NCI-H345 treated with DMSO at 0.1 percent for 48 hours (cell line): ENCODE data around the gene SNRK.

Experiments
- DNase-seq: peaks from one replicate; lab custom pipeline; 2025; ENCODE audit not compliant: unreplicated experiment; lab: John Stamatoyannopoulos, UW

Gene SNRK

DNA sequence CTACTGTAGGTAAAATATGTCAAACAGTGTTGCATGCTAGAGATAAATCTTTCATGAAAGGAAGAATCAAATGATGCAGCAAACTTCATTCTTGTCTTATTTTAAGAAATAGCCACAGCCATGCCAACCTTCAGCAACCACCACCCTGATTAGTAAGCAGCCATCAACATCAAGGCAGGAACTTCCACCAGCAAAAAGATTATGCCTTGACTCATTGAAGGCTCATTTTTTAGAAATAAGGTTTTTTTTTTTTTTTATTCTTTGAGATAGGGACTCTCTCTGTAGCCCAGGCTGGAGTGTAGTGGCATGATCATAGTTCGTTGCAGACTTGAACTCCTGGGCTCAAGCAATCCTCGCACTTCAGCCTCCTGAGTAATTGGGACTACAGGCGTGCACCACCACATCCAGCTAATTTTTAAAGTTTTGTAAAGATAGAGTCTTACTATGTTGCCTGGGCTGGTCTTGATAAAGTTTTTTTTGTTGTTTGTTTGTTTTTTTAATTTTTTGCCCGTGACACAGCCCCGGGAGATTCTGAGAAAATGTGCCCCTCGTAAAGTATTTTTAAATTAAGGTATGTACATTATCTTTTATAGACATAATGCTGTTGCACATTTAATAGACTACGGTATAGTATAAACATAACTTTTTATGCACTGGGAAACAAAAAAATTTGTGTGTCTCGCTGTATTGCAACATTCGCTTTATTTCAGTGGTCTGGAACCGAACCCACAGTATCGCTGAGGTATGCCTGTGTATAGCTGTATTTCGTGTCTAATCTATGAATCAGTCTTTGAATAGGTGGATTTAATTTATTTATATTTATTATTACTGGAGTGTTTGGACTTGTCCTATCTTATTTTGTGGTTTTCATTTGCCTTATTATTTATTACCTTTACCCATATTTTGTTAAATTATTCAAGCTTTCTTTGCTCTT, 23.3 kb downstream of the SNRK start:
- no peak for DNase-seq

DNA sequence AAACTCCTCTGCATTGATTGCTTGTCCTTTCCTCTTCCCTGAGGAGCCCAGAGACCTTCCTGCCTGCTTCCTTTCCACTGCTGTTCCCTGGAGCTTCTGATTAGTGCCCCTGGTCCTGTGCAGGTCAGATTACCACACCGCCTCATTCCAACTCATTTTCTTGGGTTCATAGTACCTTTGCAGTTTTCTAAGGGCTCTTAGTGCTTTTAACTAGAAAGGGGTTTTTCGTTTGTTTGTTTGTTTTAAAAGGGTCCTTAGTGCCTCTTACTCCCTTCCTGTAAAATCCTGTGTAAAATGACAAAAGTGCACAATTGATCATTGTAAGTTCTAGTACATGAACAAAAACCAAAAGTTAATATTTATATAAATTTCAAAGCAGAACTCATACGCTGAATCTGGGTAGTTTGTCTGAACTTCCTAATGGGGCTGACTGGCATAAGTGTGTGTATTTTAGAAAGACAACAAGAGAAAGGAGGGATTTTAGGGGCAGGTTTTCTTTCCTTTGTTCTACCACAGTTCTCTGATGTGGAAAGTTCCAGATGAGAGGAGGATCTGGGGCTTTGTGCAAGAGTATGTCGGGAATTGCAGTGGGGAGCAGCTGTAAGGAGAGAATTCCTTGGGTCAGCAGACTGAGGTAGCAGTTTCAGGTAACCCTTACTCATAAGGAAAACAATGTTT, 30.6 kb downstream of the SNRK start:
- no peak for DNase-seq

DNA sequence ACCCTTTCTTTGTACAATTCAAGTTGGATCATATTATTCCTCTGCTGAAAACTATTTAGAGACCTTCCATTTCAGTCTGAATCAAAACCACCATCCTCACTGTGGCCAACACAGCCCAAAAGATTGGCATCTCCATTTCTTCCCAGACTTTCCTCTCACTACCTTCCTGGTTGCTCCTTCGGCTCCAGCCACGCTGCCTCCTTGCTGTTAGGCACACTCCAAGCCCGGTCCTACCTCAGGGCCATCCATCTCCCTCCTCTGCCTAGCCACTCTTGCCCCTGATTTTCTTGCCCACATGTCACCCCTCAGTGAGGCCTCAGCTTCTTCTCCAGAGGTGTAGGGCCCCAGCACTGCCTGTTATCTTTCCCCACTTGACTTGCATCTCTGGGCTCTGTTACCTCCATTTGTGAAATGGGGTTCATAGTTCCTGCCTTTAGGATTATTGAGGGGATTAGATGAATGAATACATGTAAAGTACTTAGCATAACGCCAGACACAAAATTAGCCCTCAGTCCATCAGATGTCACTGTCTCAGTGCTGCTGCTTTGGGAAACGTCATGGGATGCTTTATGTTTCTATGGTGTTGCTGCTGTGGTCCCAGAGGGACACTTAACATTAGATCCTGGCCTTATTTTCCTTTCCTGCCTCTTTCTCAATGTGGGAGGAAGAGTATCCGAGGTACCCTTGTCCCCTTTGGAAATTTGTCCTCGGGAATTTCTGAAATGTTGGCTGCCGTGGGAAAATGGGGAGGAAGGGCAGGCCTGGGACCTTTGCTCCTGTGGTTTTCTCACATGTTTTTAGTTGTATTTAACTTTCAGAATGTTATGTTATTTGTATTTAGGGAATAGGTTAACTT, 31.3 kb downstream of the SNRK start:
- DNase-seq: no peak

GRCh38 chr3:43319376-43319775, 33.0 kb downstream of the SNRK start:
- no peak for DNase-seq

GRCh38 chr3:43319794-43320193, 33.5 kb downstream of the SNRK start:
- DNase-seq: no peak

DNA sequence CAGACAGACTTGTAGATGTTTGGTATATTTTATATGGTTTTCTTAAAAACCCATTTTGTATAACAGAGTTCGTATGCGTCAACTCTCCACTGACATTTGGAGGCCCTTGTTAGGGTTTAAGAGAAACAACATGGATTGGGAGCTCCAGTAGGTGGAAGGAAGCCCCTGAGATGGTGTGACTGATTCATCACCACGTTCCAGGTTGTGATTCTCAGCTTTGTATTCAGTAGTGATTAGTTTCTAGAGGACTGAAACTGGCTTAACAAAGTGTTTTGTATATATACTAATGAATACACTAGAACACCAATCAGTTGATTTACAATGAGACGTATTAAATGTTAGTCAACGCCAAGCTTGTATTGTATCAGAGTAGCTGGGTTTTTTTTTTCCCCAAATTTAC, 33.9 kb downstream of the SNRK start:
- DNase-seq: no peak

GRCh38 chr3:43323541-43323940, 37.2 kb downstream of the SNRK start:
- no peak for DNase-seq

- no peak for DNase-seq
Measured at GRCh38 chr3:43326891-43327581, 40.7 kb downstream of the SNRK start.

GRCh38 chr3:43327582-43327979, 41.2 kb downstream of the SNRK start:
- DNase-seq: no peak

GRCh38 chr3:43328653-43329052, 42.3 kb downstream of the SNRK start:
- DNase-seq: no peak

- DNase-seq: no peak
Measured at GRCh38 chr3:43330981-43331380, 44.6 kb downstream of the SNRK start.

DNA sequence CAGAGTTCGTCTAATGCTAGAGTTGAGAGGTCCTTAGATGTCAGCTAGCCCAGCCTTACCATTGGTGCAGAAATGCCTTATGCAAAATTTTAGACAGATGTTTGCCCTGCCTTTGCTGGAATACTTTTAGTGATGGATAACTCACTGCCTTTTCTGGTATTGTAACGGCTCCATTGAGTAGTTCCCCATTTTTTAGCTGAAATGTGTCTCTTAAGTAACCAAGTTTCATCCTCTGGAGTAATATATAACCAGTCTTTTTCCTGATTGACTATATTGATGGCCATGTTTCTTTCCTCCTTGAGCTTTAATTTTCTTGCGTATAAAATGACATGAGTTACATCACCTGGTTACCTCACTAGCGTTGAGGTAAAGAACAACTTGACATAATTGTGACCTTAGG, 45.0 kb downstream of the SNRK start:
- DNase-seq: no peak

- DNase-seq: no peak
Measured at GRCh38 chr3:43334976-43335375, 48.6 kb downstream of the SNRK start.

GRCh38 chr3:43335799-43336198, 49.5 kb downstream of the SNRK start:
- no peak for DNase-seq

DNA sequence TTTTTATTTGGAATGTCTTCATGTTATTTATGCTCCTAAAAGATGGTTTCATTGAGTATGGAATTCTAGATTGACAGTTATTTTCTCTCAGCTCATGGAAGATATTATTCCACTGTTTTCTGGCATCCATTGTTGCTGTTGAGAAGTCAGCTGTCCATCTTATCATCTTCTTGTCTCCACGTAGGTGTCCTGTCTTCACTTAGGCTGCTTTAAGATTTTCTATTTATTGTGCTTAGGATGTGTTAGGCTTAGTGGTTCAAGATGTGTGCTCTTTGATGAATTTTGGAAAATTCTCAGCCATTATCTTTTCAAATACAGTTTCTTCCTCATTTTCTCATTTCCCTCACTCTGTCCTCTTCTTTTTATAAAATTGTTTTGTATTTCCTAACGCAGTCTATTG, 52.0 kb downstream of the SNRK start:
- DNase-seq: no peak

DNA sequence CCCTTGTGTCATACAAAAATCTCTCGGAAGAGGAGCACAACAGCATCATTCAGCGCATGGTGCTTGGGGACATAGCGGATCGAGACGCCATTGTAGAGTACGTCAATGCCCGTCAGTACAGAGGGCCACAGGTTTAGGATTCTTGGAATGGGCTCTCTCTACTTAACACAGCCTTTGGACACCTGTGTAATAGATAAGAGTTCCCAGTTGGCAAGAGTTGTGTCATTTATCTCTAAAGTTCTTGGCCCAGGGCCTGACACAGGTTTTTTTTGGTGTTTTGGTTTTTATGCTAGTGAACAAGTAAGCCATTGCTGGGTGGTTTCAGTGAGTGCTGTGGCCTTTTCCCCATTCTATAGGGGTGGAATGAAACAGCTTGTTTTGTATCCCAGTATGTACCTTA, 54.1 kb downstream of the SNRK start:
- DNase-seq: no peak

DNA sequence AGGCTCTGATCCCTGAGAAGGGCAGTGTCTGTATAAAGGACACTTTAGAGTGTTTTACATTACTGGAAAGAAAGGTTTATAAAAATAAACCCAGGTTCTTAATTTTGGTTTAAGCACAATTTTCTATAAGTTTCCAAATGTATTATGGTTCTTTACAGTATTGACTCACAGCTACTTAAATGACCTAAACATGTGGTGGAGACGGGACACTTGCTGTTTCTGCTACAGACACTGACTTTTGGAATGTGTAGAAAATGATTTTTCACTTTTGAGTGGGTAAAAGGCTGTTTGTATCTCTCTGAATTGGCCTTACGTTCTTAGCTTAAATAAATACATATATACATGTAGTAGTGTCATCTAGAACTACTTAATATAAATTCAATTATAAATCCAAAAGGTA, 55.4 kb downstream of the SNRK start:
- DNase-seq: no peak

- DNase-seq: no peak
Measured at GRCh38 chr3:43343185-43343584, 56.8 kb downstream of the SNRK start.

GRCh38 chr3:43343815-43344214, 57.5 kb downstream of the SNRK start:
- DNase-seq: no peak

- no peak for DNase-seq
Measured at GRCh38 chr3:43344520-43344919, 58.2 kb downstream of the SNRK start.

DNA sequence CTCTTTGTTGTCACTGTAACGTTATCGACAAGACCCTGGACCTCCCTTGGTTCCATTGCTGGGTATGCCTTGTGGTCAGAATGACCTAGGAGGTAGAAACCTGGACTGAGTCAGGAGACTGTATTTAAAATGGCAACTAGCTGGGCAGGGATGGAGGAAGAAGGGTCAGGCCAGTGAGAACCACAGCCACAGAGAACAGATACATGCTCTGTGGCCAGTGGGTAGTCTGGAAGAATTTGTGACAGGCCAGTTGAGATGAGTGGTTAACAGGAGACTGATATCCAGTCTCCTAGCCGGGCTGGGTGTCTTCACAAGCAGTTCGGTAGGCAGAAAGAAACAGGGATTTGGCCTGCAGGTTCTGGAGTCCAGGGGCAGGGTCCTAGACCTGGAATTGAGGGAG, 58.9 kb downstream of the SNRK start:
- no peak for DNase-seq
